ENCODE measurements around the gene POC5.

DNA sequence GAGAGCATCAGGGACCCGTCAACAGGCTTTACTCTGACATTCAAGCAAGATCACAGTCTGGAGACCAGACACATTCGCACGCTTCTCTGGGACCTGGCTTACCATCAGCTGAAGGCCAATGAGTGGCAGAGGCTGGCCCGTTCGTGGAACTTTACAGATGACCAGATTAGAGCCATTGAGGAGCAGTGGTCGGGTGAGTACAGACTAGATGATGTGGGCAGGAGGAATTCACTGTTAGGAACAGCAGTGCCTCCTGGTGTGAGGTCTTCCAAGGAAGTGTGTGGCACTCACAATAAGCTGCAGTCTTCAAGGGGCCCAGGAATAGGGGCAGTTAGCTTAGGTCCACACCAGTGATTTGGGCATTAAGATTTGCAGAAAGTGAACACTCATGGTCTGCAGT is 50.4 kb downstream of the POC5 start:
- TF ChIP-seq, protein P1, sequence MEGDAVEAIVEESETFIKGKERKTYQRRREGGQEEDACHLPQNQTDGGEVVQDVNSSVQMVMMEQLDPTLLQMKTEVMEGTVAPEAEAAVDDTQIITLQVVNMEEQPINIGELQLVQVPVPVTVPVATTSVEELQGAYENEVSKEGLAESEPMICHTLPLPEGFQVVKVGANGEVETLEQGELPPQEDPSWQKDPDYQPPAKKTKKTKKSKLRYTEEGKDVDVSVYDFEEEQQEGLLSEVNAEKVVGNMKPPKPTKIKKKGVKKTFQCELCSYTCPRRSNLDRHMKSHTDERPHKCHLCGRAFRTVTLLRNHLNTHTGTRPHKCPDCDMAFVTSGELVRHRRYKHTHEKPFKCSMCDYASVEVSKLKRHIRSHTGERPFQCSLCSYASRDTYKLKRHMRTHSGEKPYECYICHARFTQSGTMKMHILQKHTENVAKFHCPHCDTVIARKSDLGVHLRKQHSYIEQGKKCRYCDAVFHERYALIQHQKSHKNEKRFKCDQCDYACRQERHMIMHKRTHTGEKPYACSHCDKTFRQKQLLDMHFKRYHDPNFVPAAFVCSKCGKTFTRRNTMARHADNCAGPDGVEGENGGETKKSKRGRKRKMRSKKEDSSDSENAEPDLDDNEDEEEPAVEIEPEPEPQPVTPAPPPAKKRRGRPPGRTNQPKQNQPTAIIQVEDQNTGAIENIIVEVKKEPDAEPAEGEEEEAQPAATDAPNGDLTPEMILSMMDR (IDR thresholded peaks at IDR 0.05; ENCODE audit: insufficient read depth, low read length) = no peak
- TF ChIP-seq POLR2AphosphoS5 (IDR thresholded peaks at IDR 0.05; ENCODE audit: low read depth) = no peak
- TF ChIP-seq, protein P2, sequence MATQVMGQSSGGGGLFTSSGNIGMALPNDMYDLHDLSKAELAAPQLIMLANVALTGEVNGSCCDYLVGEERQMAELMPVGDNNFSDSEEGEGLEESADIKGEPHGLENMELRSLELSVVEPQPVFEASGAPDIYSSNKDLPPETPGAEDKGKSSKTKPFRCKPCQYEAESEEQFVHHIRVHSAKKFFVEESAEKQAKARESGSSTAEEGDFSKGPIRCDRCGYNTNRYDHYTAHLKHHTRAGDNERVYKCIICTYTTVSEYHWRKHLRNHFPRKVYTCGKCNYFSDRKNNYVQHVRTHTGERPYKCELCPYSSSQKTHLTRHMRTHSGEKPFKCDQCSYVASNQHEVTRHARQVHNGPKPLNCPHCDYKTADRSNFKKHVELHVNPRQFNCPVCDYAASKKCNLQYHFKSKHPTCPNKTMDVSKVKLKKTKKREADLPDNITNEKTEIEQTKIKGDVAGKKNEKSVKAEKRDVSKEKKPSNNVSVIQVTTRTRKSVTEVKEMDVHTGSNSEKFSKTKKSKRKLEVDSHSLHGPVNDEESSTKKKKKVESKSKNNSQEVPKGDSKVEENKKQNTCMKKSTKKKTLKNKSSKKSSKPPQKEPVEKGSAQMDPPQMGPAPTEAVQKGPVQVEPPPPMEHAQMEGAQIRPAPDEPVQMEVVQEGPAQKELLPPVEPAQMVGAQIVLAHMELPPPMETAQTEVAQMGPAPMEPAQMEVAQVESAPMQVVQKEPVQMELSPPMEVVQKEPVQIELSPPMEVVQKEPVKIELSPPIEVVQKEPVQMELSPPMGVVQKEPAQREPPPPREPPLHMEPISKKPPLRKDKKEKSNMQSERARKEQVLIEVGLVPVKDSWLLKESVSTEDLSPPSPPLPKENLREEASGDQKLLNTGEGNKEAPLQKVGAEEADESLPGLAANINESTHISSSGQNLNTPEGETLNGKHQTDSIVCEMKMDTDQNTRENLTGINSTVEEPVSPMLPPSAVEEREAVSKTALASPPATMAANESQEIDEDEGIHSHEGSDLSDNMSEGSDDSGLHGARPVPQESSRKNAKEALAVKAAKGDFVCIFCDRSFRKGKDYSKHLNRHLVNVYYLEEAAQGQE (IDR thresholded peaks at IDR 0.05; ENCODE audit: insufficient replicate concordance, low read depth) = no peak
